ENCODE results near the gene GMPPA. TPM values are rescaled to one million over a fixed set of nuclear protein-coding genes. Genes with fewer than 3 reads are reported as not detected.
A peak's percentile ranks its signal among the peaks of the same experiment; 100 is the strongest.

The GMPPA gene
- total RNA-seq, 1 donor from 2014 or later = 34.1 TPM

DNA sequence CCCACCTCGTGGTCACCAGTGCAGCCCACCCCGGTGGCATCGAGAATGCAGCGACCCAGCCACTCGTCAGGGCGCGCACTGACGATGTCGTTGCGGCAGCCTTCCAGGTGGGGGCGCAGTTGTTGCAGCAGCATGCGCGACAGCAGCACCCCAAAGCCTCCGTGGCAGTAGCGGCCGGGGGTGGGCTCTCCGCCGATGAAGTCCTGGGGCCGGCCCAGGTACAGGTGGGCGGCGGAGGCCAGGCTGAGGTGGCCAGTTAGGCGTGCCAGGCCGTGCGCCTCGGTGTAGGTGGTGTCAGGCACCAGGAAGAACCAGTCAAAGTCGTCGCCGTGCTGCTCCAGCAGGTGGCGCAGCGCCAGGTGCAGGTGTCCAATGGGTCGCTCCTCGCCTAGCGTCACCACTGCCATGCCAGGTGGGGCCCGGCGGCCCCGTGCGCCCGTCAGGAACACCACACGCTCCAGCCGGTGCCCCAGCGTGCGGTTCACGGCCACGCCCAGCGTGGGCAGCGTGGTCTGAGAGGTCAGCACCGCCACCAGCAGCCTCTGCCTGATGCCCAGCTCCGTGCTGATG is 43.0 kb downstream of the GMPPA start:
- Histone ChIP-seq H3K36me3 (ENCODE audit: control insufficient read depth, insufficient read depth, low read length) (peaks cover 5% of the 10 kb centered on the region), H3K27me3 (ENCODE audit: control insufficient read depth, insufficient read depth, low read length) (no peaks in the 10 kb centered on the region), H3K4me3 (ENCODE audit: low read depth, low read length) (peak overlapping the region; percentile 18)
- peak; percentile 39 for DNase-seq (ENCODE audit: low read depth)
- TF ChIP-seq, protein P1, sequence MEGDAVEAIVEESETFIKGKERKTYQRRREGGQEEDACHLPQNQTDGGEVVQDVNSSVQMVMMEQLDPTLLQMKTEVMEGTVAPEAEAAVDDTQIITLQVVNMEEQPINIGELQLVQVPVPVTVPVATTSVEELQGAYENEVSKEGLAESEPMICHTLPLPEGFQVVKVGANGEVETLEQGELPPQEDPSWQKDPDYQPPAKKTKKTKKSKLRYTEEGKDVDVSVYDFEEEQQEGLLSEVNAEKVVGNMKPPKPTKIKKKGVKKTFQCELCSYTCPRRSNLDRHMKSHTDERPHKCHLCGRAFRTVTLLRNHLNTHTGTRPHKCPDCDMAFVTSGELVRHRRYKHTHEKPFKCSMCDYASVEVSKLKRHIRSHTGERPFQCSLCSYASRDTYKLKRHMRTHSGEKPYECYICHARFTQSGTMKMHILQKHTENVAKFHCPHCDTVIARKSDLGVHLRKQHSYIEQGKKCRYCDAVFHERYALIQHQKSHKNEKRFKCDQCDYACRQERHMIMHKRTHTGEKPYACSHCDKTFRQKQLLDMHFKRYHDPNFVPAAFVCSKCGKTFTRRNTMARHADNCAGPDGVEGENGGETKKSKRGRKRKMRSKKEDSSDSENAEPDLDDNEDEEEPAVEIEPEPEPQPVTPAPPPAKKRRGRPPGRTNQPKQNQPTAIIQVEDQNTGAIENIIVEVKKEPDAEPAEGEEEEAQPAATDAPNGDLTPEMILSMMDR (IDR thresholded peaks at IDR 0.05; ENCODE audit: insufficient read depth, low read length, poor library complexity, severe bottlenecking) = peak; percentile 94

DNA sequence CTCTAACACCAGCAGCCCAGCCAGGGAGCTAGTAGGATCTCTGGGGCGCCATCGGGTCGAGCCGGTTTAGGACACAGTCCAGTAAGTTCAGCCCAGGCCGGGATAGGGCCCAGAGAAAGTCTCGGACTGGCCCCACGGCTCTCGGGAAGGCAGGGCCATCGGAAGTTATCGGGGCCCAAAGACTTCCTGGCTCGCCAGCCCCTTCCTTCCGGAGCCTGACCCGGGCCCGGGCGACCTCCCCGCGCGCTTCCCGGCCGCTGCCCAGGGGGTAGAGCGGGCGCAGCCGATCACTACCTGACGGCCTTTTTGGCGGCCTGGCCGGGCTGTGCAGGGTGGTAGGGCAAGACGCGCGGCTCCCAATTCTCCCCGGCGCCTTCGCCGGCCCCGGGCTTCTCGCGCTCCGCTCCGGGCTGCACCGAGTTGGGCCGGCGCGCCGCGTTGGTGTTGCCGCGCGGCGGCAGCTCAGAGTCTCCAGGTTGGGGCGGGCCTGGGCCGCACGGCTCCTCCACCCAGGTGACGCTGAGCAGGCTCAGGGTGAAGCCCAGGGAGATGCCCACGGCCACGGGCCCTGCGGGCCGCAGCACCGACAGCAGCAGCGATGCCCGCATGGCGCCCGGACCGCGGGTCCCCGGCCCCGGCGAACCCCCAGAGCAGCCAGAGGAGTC is 44.4 kb downstream of the GMPPA start:
- Histone ChIP-seq H3K36me3 (ENCODE audit: control insufficient read depth, insufficient read depth, low read length) (peaks cover 5% of the 10 kb centered on the region), H3K4me3 (ENCODE audit: low read depth, low read length) (peak overlapping the region; percentile 78), H3K27me3 (ENCODE audit: control insufficient read depth, insufficient read depth, low read length) (no peaks in the 10 kb centered on the region)
- no peak for DNase-seq (ENCODE audit: low read depth)
- TF ChIP-seq, protein P1 (IDR thresholded peaks at IDR 0.05; ENCODE audit: insufficient read depth, low read length, poor library complexity, severe bottlenecking) = no peak

GRCh38 chr2:219543596-219544358 is 45.1 kb downstream of the GMPPA start, which contains the start of the genes CHPF and TMEM198:
Gene CHPF (minus strand): TSS chr2:219543809. CDS start chr2:219543538, 271 bp downstream.
Gene TMEM198 (plus strand): TSS chr2:219544028. CDS start chr2:219544728, 700 bp downstream.
- peak; percentile 87 for DNase-seq (ENCODE audit: low read depth)
- Histone ChIP-seq H3K4me3 (ENCODE audit: low read depth, low read length) (peak within 1 kb of the TSS; percentile 78), H3K36me3 (ENCODE audit: control insufficient read depth, insufficient read depth, low read length) (peaks cover 5% of the 10 kb centered on the region), H3K27me3 (ENCODE audit: control insufficient read depth, insufficient read depth, low read length) (no peaks in the 10 kb centered on the region)
- TF ChIP-seq, protein P1 (IDR thresholded peaks at IDR 0.05; ENCODE audit: insufficient read depth, low read length, poor library complexity, severe bottlenecking) = no peak

DNA sequence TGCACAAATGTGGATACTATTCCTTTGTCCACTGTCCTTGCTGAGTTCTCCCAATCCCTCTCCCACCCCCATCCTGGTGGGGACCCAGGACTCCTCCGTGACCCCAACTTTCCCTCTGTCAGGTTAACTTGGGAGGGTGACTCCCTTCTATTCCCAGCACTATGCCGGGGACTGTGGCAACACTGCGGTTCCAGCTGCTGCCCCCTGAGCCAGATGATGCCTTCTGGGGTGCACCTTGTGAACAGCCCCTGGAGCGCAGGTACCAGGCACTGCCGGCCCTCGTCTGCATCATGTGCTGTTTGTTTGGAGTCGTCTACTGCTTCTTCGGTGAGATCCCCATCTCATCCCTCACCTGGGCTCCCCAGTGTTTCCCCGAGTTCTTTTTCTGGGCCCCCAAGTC is 45.9 kb downstream of the GMPPA start:
- Histone ChIP-seq H3K36me3 (ENCODE audit: control insufficient read depth, insufficient read depth, low read length) (peaks cover 5% of the 10 kb centered on the region), H3K27me3 (ENCODE audit: control insufficient read depth, insufficient read depth, low read length) (no peaks in the 10 kb centered on the region), H3K4me3 (ENCODE audit: low read depth, low read length) (no peak overlapping the region)
- TF ChIP-seq, protein P1 (IDR thresholded peaks at IDR 0.05; ENCODE audit: insufficient read depth, low read length, poor library complexity, severe bottlenecking) = no peak
- DNase-seq (ENCODE audit: low read depth) = no peak

- H3K27me3 ChIP-seq (ENCODE audit: control insufficient read depth, insufficient read depth, low read length) = no peaks in the 10 kb centered on the region
- H3K4me3 ChIP-seq (ENCODE audit: low read depth, low read length) = no peak overlapping the region
- peaks cover under 1% of the 10 kb centered on the region for H3K36me3 ChIP-seq (ENCODE audit: control insufficient read depth, insufficient read depth, low read length)
- TF ChIP-seq, protein P1 (IDR thresholded peaks at IDR 0.05; ENCODE audit: insufficient read depth, low read length, poor library complexity, severe bottlenecking) = no peak
- no peak for DNase-seq (ENCODE audit: low read depth)
Observed at GRCh38 chr2:219545295-219545942, 46.7 kb downstream of the GMPPA start.
